GM18873 (cell line): ENCODE measurements around the gene CEP76.
A peak's percentile ranks its signal among the peaks of the same experiment; 100 is the strongest.

ENCODE experiments used
- ATAC-seq: cut with Tn5 transposase; IDR thresholded peaks from one replicate; pipeline ENCODE4 v1.9.1; 2021; ENCODE audit warnings: mild to moderate bottlenecking, moderate library complexity, moderate number of reproducible peaks; ENCODE audit not compliant: unreplicated experiment, low FRiP score

CEP76 gene, protein sequence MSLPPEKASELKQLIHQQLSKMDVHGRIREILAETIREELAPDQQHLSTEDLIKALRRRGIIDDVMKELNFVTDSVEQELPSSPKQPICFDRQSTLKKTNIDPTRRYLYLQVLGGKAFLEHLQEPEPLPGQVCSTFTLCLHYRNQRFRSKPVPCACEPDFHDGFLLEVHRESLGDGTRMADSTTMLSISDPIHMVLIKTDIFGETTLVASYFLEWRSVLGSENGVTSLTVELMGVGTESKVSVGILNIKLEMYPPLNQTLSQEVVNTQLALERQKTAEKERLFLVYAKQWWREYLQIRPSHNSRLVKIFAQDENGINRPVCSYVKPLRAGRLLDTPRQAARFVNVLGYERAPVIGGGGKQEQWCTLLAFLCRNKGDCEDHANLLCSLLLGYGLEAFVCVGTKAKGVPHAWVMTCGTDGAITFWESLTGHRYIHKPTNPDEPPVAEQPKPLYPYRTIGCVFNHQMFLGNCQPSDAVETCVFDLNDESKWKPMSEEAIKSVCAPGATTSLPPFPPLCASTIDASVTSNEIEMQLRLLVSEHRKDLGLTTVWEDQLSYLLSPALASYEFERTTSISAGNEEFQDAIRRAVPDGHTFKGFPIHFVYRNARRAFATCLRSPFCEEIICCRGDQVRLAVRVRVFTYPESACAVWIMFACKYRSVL

DNA sequence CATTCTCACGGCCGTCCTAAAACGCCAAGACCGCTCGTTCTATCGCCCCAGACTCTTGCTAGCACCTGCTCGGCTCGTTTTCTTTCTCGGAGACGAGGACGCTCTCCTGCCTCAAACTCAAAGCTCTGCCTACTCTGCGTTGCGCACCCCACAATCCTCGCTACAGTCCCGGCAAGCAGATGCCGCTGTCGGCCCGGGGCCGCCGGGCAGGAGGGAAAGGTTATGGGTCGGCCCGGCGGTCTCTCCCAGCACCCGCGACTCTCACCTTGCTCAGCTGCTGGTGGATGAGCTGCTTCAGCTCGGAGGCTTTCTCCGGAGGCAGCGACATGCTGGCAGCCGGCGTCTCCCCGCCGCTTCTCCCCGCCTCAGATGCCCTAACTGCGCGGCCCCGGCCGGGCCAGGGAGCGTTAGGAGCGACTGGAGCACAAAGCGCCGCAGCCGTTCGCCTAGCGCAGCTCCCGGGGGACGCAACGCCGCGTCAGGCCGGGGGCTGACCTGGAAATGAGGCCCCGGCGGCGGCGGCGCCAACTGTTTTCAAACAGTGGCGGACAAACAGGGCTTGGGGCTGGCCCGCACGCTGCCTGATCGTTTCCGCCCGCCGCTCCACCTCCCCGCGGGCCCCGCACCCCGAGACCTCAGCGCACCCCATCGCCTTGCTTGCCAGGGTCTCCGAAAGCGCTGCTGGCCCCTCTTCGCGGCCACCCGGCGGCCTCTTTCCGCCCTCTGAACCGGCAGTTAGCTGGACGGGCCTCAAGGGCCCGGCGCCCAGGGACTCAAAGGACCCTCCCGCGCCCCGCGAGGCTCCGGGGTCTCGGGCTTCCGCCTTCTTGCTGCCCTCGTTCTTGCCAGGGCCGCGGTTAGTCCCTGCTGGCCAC lies at the start of gene CEP76, which contains the start of gene PSMG2:
TSS of gene CEP76 (minus strand) at position 503 of the 875 bp plus-strand sequence. CDS start at position 328, 175 bp downstream.
TSS of gene PSMG2 (plus strand) at position 822 of the 875 bp plus-strand sequence. CDS start 66 bp downstream, outside the sequence.
- peak; percentile 71 for ATAC-seq

DNA sequence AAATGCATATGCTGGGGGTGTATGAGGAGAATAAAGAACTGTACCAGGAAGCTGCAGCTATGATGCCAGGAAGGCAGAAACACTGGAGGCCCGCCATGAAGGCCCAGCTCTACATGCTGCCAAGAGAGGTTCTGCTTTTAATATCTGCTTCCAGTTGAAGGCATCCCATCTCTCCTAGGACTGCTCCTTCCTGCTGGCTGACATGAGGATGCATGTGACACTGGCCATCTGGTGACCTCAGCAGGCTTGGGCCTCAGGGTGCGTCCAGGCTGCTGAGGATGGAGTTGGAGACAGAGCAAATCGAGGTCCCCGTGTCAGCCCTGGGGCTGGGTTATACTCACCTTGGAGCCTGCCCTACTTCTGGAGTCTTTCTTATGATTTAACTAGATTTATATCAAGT lies 49.4 kb upstream of the CEP76 start:
- ATAC-seq, result no peak

DNA sequence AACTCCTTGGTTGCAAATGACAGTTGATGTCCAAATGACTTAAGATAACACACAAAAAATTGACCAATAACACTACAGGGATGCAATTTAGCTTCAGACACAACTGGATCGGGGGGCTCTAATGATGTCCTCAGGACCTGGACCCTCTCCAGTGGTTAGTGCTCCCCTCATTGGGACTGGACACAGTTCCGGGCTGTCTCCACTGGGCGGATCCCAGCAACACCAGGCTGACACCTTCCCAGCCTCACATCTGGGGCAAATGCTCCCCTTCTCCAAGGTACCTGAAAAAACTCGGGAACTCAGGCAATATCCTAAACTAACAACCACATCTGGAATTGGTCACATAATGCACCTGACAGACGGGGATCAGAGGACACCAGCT lies 49.0 kb upstream of the CEP76 start:
- ATAC-seq, result no peak

DNA sequence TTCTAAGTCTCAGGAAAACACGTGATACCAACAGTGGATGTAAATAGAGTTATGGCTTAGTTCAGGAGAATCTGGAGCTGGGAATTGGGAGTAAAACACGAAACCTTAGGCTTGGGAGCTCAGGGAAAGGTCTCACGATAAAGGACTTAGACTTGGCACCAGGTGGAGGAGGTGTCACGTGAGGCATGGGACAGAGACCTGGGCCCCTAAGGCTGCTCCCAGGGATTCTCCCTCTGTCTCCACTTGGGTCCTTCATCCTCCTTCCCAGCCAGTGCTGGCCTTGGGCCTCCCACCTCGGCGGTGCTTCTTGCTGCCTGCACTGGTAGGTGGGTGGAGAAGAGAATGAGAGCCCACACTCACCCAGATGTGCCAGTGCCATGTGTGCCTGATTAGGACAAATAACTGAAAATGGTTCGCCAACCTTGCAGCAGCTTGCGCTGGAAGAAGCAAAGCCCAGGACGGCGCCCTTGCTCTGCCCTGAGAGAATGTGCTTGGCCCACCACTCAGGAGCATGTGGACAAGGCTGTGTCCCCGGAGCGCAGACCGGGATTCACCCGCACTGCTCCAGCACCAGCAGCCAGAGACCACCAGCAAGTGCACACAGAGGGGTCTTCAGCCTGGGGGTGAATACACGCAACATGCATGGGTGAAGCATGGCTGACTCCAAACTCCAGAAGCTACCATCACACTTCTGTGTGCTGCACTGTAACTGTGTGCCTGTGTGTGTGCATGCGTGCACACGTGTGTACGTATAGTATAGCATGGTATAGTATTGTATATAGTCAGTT lies 48.4 kb upstream of the CEP76 start:
- no peak for ATAC-seq

DNA sequence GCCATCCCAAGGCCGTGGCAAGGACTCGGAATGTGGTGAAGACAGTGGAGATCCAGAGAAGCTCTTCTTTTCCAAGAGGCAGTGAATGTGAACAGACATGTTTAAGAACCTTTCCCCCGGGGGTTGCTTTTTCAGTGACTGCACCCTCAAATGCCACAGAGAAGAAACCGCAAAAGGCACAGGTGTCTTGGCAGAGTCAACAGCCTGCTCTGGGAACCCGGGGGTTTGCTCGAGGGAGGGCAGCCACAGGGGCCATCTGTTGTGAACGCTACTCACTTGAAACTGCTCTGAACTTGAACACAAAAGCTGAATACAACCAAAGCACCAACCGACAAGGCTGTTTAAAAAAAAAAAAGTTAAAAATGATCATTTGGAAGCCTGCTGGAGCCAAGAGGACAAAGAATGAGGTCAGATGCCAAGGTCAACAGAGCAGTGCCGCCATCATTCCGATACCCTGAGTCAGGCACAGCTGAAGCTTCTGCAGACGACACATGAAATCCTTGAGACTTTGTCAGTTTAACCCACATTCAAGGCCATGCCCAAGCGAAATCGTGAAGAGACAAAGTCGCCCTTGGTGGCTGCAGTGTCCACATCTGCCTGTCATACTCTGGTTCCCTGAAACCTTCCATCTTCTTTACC lies 47.7 kb upstream of the CEP76 start:
- no peak for ATAC-seq

DNA sequence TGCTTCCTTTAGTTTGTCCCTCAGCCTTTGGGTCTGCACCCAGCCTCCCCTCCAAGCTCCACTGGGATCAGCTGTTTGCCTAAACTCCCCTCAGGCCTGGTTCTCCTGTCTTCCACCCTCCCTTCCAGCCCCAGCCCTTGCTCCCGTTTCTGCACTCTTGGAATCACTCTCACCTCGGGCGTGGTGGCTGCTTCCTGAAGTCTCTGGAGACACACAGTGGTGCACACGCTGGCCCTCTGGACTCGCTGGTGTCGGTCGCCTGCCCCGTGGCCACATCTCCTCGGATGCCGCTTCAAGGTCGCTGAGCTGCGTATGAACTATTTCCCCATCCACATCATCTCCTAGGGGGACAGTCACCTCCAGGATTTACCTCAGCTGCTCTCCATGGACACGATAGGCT lies 46.6 kb upstream of the CEP76 start:
- ATAC-seq, result no peak

DNA sequence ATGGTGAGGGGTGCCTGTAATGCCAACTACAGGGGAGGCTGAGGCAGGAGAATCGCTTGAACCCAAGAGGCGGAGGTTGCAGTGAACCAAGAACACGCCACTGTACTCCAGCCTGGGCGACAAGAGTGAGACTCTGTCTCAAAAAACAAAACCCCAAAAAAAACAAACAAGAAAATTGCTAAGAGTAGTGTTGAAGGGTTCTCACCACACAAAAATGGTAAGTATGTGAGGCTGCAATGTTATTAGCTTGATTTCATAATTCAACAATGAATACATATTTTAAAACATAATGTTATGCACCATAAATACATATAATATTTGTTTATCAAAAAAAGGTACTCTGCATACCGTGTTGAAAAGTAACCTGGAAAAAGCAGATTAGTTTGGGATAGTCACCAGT lies 46.1 kb upstream of the CEP76 start:
- no peak for ATAC-seq

DNA sequence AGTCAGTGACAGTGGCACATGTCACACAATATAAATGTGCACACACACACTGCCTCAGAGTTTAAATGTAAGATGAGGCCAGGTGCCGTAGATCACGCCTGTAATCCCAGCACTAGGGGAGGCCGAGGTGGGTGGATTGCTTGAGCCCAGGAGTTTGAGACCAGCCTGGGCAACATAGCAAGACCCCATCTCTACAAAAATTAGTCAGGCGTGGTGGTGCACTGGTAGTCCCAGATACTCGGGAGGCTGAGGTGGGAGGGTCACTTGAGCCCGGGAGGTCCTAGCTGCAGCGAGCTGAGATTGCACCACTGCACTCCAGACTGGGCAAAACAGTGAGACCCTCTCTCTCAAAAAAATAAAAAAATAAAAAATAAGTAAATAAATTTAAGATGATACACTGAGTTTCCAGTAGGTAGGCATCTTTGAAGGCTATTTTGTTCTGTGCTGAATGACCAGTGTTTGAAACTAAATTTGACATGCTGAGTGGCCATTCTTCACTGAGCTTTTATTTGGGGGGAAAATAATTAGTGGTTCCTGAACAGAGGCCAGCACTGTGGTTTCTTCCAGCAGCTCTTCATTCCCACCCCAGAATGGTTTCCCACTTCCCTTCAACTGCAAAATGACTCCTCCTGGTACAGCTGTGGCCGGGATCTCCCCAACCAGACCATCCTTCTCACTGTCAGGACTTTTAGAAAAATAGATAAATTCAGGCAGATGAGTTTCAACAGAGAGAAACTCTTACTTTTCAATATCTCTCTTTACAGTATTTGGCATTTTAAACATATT lies 45.2 kb upstream of the CEP76 start:
- no peak for ATAC-seq

DNA sequence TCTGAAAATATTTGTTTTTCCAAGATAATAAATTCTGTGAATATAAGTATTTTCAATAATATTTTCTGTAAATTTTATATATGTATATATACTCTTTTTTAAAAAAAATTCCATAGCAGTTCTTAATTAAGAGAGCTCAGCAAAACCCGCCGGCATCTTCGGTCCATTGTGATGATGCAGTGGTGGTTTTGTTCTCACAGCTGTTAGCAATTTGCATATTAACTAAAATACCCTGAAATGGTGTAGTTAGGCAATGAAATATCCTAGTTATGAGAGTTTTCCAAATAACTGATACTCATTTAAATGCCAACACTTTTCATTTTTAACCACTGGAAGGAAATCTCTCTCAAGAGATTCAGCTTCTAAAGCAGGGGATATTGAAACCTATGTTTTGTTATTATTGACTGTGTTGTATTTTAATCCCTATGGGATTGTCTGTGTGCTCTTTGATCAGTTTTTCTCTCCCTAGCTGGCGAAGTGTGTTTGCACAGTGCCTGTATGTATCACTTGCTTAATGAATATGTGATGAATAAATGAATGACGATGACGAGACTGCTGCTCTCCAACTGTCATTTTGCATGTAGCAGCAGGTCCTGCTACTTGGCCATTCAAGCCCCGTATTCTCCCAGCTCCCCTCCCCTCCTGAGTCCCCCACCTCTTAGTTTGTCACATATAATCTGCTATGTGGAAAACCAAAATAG lies 42.7 kb upstream of the CEP76 start:
- ATAC-seq, result no peak

DNA sequence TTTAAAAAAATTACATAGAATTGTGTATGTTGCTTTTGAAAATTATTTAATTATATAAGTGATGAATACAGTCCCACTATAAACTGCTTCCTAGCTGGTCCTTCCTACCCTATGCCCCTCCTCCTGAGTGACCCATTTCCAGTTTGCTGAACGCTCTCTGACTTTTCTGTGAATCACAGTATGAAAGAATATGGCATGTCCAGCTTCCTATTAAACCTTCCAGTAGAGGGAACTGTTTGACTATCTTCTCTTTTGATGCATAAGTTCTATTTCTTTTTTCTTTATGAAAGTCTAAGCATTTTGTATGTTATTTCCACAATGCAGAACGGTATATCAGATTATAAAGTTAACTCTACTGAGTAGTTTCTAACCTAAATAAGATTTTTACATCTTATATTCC lies 41.6 kb upstream of the CEP76 start:
- no peak for ATAC-seq

DNA sequence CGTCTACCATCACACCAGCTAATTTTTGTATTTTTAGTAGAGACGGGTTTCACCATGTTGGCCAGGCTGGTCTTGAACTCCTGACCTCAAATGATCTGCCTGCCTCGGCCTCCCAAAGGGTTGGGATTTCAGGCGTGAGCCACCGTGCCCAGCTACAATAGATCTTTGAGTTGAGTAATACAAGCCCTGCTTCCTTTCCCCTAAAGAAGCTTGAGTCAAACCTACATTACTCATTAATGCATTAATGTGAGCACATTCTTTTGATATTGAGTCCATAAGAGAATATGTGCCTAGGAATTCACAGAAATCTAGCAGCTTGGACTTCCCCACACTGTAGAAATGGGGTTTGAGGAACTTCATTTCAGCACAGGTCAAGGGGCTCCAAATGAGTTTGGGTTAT lies 39.9 kb upstream of the CEP76 start:
- ATAC-seq, result no peak

DNA sequence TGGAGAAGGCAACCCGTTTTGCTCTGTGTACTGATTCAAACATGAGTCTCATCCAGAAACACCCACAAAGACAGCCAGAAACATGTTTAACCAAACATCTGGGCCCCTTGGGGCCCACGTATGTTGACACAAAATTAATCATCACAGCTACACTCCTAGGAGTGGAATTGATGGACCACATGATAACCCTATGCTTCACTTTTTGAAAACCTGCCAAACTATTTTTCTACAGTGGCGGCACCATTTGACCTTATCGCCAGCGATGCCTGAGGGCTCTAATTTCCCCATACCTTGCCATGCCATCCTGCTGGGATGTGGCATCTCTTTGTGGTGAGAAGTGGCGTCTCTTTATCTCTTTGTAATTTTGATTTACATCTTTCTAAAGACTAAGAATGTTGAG lies 38.8 kb upstream of the CEP76 start:
- ATAC-seq, result no peak

DNA sequence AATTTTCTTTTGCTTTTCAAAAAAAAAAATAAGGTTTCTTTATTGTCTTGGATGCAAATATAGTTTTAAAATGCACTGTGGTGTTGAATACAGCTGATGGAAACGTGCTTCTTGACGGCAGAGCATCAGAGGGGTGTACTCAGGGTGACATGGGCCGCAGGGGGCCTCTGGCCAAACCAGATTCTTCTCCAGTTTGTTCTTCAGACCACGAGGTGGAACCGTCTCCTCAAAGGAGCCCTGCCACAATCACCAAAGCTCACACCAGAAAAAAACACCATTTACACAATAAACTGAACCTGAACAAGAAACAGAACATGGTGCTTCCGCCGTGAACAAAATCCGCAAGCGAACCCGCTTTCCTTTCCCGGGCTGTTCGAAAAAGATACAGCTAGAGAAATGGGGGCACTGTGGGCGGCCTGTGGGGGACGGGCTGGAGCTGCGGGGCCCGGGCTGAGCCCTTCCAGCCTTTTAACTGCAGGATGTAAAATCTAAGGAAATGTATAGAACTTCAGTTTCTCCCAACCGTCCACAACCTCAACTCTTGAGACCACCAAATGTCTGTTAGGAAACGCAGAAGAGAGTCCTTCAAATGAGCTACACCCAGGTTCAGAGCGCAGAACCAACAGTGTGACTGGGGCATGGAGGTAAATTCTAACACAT lies 34.9 kb upstream of the CEP76 start:
- no peak for ATAC-seq

DNA sequence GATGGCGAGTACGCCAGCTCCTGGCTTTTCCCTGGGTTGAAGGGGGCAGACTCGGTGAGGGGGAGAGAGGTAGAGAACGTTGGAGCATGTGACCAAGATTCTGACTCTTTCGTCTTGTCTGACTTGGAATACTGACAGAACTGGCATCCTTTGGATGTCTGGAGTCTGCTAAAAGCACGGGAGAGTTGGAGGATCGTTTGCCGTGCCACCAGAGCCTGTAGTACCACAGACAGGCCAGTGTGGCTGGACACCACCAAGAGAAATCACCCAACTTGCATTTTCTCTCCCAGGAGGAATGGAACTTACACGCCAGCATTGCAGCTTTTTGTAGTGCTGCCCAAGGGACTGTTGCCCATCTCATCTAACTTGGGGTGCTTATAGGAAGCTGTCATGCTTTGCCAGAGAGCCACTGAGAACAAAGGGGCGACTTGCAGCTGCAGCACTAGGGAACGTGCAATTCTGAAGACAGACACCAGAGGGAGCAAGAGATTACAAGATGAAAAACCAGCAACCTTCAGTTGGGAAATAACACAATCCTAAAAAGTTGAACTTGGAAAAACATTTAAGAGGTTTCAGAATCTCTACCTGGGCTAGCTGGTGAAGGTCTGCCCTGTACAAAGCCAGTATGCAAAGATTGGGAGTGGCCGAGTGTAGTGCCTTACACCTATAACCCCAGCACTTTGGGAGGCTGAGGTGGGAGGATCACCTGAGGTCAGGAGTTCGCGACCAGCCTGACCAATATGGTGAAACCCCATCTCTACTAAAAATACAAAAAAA lies 24.4 kb upstream of the CEP76 start:
- ATAC-seq, result no peak

DNA sequence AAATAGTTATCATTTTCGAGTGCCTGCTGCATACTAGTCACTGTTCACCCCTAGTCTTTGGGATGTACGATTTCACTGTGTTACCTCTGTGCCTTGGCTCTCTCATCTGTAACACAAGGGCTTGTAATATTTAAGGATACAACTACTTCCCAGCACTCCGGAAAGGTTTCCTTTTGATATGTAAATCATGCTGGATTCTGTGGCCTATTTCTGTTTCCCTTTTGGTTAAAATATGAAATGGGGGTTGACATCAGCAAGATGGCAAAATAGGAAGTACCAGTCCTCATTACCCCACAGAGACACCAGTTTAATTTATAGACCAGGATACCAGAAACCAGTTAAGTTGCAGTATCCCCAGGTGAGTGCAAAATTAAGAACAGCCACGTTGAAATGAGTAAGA lies 23.8 kb upstream of the CEP76 start:
- ATAC-seq, result no peak

DNA sequence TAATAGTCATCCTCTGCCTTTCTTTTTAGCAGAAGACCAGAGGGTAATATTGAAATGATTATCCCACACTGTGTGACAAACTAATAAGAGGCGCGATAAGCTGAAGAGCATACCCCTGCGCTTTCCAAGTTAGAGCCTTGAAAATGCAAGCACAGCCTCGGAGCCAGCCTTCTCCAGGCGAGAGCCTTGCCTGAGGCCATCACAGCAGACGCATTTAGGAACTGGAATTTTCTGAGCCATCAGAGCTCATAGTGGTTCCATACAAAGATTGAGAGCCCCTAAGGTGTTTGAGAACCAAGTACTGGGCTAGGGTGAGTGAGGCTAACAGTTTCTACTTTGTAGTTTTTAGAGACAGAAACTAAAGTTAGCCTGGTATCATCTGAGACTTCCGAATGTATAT lies 20.2 kb upstream of the CEP76 start:
- no peak for ATAC-seq
